Stimulated activated naive CD4-positive, alpha-beta T cell treated with Interleukin-2 at 50 U/mL for 16 hours (primary cell): ENCODE measurements around the gene AFMID.
A peak's percentile ranks its signal among the peaks of the same experiment; 100 is the strongest.
"Not testable (repeated sequence)": the region's sequence is repeated elsewhere in the genome, so short reads cannot be mapped to it uniquely, and the experiment has no call there.

Experiments
- DNase-seq: peaks from one replicate; lab custom pipeline; 2025; lab: John Stamatoyannopoulos, UW

The AFMID gene

DNA sequence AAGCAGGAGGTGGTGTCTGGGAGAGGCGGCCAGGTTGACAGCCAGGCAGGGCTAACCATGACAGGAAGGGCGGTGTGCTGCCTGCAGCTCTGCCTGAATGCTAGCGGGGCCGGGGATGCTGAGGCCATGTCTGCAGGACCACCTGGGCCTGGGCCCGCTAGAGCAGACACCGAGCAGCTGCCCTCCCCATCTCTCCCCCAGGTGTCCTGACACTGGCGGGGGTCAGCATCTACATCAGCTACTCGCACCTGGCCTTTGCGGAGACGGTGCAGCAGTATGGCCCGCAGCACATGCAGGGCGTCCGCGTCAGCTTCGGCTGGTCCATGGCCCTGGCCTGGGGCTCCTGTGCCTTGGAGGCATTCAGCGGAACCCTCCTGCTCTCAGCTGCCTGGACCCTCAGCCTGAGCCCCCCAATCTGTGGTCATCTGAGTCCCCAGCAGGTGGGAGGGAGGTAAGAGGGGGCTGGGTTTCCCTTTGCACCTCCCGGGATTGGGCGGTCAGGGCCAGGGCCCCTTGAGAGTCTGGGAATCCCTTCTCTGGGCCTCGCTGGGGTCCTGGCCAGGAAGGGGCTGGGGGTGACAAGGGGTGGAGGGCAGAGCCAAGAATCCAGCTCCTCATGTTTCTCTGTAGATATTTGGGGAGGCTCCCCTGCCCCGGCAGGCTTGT is 51.8 kb downstream of the AFMID start:
- DNase-seq = no peak

DNA sequence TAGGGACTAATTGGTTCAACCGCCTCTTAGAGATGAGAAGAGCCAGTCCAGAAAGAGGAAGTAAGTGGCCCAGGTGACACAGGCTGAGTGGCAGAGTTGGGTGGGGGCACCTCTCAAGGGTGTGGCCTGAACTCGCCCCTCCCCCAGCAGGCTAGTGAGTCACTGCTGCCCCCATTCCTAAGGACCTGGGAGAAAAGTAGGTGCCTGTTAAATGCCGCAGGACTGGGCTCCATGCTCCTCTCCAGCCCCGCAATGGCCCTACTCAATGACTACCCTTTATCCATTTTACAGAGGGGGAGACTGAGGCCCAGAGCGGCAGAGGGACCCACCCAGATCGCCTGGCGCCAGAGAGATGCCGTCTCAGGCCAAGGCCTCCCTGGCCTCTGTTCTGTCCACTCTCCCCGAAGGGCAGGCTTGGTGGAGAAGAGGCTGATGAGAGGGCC is 52.3 kb downstream of the AFMID start:
- DNase-seq = no peak

DNA sequence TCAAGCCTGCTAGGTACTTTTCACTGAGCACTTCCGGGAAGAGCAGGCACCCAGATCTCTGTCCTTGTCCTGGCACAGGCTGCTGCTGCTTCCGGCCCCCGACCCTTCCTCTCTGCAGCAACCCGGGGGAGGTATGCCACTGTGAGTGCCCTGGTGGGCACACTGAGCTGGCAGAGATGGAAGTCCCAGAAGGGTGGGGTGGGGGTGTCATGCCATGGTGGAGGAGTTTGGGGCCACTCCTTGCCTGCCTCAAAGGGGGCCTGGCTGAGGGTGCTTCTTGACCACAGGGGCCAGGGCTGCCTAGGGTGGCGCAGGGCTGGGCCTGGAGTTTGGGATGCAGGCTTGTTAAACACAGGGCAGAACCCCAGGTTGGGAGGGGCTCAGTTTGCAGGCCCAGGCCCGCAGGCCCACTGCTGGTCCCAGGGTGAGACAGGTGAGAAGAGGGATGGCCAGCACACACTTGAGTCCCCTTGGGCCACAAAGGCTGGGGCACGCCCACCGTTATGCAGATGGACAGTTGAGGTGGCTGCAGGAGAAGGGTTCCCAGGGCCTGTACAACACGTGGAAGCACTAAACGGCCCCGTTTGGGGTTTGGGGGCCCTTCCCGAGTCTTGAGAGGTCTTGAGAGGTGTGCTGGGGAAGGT is 53.0 kb downstream of the AFMID start:
- no peak for DNase-seq

DNA sequence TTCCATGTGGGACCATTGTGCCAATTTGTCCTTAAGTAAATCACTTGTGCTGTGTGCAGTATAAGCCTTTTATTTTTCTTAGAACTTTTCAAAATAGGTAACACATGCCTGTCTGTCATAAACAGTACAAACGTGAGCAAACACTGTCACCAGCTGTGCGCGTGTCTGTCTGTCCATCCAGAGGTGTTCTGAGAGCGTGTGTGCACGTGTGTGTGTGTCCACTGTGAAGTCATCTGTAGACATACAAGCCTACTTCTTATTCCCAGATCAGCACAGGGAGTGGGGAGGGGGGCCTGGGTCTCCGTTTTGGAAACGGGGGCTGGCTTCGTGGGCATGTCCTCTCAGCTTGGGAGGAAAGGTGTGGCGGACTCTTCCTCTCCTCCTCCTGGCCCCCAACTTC is 53.7 kb downstream of the AFMID start:
- no peak for DNase-seq

DNA sequence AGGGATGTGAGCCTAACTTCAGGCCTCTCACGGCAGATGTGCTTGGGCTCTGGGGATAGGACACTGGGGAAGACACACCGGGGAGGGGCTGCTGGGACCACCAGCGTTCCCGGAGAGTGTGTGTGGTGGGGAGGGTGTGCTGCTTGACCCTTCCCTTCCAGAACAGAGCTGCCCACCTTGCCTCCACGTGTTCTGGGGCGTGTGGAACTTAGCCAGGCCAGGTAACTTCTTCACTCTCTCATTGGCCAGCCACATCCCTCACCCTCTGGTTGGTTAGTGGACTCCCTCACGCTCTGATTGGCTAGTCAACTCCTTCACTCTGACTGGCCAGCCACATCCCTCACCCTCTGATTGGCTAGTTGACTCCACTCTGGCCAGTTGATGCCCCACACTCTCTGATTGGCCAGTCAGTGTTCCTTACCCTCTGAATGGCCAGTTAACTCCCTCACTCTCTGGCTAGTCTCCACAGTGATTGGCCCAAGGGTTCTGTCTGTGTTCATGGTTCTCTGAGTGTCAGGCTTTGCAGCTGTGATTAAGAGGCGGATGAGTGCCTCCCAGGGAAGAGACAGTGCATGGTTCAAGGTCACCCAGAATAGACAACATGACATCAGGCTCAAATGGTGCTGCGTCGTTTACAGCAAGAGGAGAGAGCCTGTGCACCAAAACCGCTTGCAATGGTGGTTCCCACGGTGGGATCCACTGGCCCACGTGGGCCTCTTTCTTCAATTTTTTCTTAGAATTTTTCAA is 54.3 kb downstream of the AFMID start:
- DNase-seq = no peak

DNA sequence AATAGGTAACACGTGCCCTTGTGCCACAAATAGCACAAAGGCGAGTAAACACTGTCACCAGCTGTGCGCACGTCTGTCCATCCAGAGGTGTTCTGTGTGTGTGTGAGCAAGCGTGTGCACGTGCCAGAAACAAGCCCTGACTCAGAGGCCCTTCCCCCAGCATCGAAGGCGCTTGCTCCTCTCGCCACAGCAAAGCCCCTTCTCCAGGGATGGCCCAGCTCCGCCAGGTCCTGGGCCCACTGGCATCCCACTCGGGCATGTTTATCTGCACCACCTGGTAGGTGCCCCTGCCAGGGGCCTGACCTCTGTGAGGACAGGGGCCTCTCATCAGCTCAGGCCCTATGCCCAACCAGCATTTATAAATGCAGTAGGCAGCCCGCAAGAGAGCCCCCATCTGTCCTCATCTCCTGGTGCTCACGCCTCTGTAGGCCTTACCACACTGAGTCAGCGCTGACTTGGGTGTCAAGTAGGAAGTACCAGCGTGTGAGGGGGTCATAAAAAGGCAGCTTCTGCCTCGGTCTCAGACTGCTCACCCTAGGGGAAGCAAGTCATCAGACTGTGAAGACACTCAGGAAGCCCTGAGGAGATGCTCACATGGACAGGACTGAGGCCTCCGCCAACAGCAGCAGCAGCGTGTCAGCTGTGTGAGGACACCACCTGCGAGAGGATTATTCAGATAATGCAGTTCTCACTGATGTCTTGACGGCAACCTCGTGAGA is 55.0 kb downstream of the AFMID start:
- DNase-seq = no peak

DNA sequence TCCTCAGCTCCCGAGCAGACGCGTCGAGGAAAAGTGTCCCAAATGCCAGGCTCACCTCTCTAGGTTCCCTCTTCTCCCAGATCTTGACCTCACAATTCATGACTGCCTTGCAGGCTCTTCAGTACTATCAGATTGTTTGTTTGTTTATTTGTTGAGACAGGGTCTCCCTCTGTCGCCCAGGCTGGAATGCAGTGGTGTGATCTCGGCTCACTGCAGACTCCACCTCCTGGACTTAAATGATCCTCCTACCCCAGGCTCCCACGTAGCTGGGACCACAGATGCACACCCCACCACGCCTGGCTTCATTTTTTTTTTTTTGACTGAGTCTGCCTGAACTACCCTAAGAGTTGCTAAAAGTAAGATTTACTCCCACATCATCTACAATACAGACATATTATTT is 60.1 kb downstream of the AFMID start:
- no peak for DNase-seq

DNA sequence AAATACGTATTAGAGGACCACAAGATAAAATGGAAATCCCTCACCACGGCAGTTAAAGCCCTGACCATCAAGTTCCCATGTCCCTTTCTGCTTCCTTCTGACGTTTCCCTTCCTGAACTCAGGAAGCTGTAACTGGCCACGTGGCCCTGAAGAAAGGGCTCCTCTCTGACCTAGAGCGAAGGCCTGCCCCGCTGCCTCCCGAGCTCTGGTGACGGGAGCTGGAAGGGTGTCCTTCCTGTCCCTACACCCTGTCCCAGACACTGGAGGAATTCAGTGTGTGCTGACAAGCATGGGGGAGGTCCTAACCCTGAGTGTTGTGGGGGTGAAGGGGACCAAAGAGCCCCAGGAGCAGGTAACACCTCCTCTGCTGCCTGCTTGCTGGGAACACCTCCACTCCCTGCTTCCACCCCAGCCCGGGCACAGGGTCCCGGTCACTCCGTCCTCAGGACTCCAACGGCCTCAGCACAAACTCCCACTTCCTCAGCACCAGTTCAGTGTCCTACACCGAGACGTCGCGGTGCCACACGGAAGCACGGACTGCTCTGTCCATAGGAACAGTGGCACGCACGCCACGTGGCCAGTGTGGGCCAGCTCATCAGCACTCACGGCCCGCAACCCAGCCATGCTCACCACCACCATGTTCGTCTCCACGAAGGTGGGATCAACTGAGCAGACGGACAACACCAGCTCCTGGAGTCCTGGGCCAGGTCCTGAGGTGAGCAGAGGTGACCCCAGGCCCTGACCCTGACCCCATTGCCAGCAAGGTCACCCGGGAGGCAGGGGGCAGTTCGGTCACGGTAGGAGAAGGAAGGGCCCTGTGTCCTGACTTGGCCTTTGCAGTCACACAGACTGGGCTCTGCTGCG is 61.1 kb downstream of the AFMID start:
- DNase-seq = no peak

DNA sequence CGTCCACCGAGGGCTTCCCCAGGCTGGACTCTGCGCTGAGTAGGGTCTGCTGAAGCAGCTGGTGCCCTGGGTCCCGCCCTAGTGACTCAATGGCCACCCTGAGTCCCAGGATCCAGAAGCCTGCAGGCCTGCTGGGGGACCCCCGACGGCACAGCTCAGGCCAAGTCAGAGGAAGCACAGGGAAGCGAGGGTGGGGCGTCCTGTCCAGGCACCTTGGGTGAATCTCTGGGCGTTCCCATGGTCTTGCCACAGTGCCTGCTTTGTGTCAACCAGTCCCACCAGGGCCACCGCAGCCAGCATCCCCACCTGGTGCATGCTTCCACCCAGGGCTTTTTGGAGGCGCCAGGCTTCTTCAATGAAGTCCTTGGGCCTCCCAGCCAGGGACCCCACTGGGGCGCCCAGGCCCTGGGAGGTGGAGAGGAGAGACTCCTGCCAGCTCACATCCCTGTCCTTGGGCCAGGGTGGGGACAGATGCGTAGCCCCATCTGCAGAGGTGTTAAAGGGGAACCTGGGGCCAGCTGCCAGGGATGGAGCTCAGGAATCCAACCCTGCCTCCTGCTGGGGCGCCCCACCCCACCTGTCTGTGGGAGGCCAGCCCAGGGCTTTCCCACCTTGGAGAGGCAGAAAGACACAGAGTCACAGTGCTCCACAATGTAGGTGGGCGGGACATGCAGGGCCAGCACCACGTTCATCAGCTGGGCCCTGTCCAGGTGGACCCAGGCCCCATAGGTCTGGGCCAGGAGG is 62.1 kb downstream of the AFMID start:
- no peak for DNase-seq

DNA sequence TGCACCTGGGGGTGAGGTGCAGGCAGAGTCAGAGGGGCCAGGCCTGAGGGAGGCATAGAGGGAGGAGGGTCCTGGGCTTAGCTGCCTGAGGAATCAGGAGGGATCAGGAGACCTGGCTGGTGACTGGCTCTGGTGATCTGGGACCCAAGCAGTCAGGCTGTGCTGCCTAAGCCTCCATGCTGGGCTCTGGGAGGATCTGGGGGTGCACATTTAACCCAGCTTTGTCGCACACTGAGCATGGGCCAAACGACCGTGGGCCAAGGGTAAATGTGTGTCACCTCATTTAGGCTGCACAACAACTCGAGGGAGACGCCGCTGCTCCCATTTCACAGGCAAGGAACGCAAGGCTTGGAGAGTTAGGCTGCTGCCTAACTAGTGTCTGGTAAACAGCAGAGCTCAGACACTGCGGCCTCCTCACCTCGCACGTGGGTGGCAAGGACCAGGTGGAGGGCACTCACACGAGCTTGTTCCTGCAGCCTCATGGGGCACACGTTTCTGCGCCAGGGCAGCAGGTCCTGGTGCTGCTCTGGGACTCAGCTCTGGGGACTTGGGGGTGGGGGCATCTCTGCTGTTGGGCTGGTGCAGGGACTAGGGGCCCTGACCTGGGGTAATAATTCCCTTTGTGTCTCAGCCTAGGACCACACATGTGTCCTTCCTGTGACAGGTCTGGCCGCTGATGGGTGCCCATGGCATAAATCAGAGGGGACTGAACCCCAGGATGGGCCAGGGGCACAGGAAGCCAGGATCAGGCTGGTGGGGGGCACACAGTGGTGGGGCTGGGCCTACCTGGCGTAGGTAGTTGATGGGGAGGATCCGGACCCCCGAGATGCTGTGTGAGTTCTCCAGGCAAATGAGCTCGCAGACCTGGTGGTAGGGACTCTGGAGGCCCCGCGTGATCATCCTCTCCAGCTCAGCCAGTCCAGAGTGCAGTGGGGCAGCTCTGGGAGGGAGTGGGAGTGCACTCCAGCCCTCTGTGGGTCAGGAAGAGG is 63.0 kb downstream of the AFMID start:
- DNase-seq = no peak

DNA sequence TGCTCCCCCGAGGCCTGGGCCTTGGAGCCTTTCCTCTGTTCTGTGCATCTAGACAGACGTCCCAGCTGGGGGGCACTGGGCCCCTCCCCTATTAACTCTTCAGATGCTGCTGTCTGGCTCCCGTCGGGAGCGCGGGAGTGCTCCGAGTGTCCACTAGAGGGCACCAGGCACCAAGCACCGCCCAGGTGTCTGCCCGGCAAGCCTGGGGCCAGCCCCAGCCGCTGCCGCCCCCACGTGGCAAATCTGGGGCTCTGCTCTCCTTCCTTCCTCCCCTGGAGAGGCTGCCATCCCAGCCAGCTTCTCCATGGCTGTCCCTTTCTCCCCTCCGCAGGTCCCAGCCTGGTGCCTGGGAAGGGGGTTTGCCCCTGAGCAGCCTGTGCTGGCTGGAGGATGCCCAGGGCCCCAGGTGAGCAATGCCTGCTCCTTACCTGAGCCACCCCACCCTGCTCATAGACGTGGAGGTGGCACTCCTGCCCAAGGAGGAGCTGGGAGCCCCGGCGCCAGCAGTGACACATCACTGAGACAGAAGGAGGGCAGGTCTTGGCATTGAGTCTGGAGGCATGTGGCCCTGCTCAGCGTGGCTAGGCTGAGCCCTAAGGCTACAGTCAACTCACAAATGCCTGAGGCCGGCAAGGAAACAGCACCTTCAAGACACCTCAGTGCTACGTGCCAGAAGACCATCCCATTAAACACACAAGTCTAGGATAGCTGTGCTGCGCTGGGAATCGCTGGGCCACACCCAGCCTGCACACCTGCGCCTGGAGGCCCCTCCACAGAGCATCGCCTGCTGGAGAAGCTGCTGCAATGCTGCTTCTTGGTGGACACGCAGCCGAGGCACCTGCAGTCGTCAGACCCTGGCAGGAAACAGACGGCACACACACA is 64.0 kb downstream of the AFMID start:
- peak; percentile 76 for DNase-seq

DNA sequence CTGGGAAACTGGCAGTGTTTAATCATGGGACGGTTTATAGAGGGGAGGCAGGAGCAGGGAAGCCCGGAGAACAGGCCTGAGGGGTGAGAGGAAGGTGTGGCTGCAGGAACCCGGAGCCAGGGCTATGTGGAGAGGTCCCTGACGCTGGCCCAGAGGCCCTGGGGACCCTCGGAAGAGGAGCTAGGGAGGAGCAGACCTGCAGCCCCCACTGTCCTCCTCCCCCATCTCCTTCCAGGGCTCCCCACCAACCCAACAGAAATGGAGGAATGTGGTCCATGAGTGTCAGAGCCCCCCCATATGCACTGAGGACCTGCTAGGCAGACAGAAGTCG is 64.6 kb downstream of the AFMID start:
- DNase-seq = no peak

DNA sequence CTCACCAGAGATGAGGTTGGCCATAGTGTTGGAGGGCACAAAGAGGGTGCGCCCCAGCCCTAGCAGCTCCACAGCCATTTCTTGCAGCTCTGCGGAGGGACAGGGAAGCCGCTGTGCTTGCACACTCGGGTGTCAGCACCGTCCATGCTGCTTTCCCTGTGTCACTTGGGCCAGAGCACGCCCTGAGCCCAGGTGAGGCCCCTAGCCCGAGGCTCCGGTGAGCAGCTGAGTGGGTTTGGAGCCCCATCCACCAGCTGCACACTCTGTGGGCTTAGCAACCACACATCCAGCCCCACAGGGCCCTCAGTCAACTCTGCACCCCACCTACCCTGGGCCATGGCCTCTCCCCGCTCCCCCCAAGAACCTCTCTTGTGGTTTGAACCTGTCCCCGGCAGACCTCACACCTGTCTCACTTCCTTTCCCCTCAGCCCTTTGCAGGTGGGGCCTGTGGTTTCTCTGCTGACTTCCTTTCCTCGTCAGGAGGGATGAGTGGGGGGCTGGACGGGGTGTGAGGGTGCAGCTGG is 65.0 kb downstream of the AFMID start:
- DNase-seq = peak; percentile 26

DNA sequence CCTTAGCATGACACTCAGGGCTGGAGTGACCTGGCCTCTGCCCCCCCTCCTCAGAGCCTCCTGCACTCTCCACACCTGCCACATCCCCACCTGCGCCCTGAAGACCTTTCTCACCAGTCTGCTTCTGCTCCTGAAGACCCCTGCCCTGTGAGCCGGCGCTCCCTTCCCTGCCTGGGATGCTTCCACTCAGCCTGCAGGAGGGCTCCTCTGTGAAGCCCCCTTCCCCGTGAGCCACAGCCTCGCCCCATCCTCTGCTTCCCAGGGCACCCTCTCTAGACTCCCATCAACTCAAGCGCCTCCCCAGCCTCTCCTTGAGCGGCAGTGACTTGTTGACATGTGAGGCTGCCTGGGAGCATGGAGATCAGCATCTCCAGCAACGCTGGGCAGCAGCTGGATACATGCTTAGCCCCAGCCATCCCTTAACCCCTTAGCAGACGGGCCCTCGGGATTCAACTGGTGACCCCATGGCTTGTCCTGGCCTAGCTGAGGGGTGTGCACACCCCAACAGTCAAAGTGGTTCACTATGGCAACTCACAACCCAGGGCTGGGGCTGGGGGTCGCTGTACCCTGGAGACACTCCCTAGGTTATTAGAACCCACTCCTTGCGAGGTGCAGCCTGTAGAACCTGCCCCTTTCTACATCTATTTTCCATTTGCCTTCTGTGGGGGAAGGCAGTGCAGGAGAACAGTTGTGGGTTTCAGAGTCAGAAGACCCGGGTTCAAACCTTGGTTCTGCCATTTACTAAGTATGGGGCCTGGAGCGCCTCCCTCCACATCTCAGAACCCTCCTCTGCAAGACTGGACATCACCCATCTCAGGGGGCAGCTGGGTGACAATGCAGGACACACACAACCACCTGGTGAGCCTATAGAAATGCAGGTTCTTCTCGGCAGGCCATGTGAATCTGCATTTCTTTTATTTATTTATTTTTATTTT is 65.8 kb downstream of the AFMID start:
- no peak for DNase-seq

DNA sequence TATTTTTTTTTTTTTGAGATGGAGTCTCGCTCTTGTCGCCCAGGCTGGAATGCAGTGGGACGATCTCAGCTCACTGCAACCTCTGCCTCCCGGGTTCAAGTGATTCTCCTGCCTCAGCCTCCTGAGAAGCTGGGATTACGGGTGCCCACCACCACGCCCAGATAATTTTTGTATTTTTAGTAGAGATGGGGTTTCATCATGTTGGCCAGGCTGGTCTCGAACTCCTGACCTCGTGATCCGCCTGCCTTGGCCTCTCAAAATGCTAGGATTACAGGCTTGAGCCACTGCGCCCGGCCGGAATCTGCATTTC is 66.4 kb downstream of the AFMID start:
- not testable (repeated sequence) for DNase-seq

DNA sequence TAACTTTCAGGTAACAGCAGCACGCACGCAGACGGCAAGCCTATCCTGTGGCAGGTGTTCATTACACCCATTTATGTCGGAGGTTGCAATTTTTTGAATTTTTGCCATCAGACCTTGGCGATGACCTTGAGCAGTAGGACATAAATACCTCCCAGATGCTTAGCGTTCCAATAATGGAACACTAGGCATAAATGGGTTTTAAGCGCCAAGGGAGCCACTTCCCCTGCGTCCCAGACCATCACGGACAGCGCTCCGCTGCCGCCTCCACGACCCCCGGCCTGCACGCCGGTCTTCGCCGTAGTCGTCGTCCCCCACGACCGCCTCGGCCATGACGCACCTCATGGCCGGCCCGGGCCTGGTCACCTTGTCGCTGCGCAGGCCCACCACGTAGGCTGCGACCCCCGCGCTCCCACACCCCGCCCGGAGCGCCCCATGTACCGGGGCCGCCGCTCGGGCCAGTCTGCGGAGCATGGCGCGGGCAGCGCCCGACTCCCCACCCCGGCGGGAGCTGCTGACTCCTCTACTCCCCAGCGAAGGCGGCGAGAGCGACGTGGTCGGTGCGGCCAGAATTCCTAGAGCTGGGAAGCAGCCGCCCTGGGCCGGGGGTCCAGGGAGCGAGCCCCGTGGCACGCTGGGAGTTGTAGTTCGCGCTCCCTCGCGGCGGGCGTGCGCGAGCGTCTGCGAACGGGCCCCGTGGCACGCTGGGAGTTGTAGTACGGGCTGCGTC is 66.9 kb downstream of the AFMID start:
- DNase-seq = peak; percentile 80
